HG03432 (cell line): Measurements from ENCODE around the gene C22orf23.
A peak's percentile ranks its signal among the peaks of the same experiment; 100 is the strongest.

Experiments
- ATAC-seq: cut with Tn5 transposase; IDR thresholded peaks from one replicate; pipeline ENCODE4 v1.9.1; 2021; ENCODE audit warnings: mild to moderate bottlenecking, moderate library complexity; ENCODE audit not compliant: unreplicated experiment

The C22orf23 gene

GRCh38 chr22:37953437-37954179 is at the start of gene C22orf23, which contains the start of gene POLR2F:
TSS of gene C22orf23 (minus strand) at chr22:37953601. CDS start at chr22:37953149, 452 bp downstream.
TSS of gene POLR2F (plus strand) at chr22:37953699. CDS start at chr22:37953788, 89 bp downstream.
- ATAC-seq, result peak; percentile 81

GRCh38 chr22:37999640-38000272 is 46.4 kb upstream of the C22orf23 start:
- no peak for ATAC-seq

- no peak for ATAC-seq
Measured at GRCh38 chr22:37999236-37999635, 45.8 kb upstream of the C22orf23 start.

- no peak for ATAC-seq
Measured at GRCh38 chr22:37998543-37998942, 45.1 kb upstream of the C22orf23 start.

- ATAC-seq, result no peak
Measured at GRCh38 chr22:37996515-37997246, 43.3 kb upstream of the C22orf23 start.

- ATAC-seq, result no peak
Measured at GRCh38 chr22:37996079-37996478, 42.7 kb upstream of the C22orf23 start.

- ATAC-seq, result no peak
Measured at GRCh38 chr22:37995460-37995859, 42.1 kb upstream of the C22orf23 start.

GRCh38 chr22:37994982-37995381 is 41.6 kb upstream of the C22orf23 start:
- no peak for ATAC-seq

GRCh38 chr22:37994049-37994448 is 40.6 kb upstream of the C22orf23 start:
- ATAC-seq, result no peak

GRCh38 chr22:37991731-37992442 is 38.5 kb upstream of the C22orf23 start:
- ATAC-seq, result no peak

- no peak for ATAC-seq
Measured at GRCh38 chr22:37990862-37991261, 37.5 kb upstream of the C22orf23 start.

- no peak for ATAC-seq
Measured at GRCh38 chr22:37990301-37990700, 36.9 kb upstream of the C22orf23 start.

- no peak for ATAC-seq
Measured at GRCh38 chr22:37989146-37990045, 36.0 kb upstream of the C22orf23 start.

GRCh38 chr22:37986371-37986770 is 33.0 kb upstream of the C22orf23 start:
- ATAC-seq, result no peak

GRCh38 chr22:37985751-37986281 is 32.4 kb upstream of the C22orf23 start:
- ATAC-seq, result no peak

GRCh38 chr22:37985050-37985585 is 31.7 kb upstream of the C22orf23 start:
- no peak for ATAC-seq

- no peak for ATAC-seq
Measured at GRCh38 chr22:37983860-37984791, 30.7 kb upstream of the C22orf23 start, which contains the start of gene SOX10. TSS of gene SOX10 (minus strand) at chr22:37984555. CDS start at chr22:37983784, 771 bp downstream.
